Mucosa of gallbladder (tissue), 1 donor: ENCODE results near the gene STK40. TPM values are rescaled to one million over a fixed set of nuclear protein-coding genes. Genes with fewer than 3 reads are reported as not detected.

Source experiments
- DNase-seq: peaks from one replicate; pipeline ENCODE4 v3.0.0-alpha.2; 2020; ENCODE audit warnings: low spot score
- total RNA-seq: library from RNA; stranded (reverse); gene quantifications from one replicate; pipeline ENCODE4 v1.2.1, GENCODE V29; 2021
- donor health status: DM: no; HTN: no; CAD: no.

Gene STK40
- total RNA-seq = 61.2 TPM

- peak; percentile 99 for DNase-seq
Measured at GRCh38 chr1:36385410-36386264, at the start of gene STK40. Gene STK40 (minus strand): TSS chr1:36385924. CDS start chr1:36361332, 24,592 bp downstream.

DNA sequence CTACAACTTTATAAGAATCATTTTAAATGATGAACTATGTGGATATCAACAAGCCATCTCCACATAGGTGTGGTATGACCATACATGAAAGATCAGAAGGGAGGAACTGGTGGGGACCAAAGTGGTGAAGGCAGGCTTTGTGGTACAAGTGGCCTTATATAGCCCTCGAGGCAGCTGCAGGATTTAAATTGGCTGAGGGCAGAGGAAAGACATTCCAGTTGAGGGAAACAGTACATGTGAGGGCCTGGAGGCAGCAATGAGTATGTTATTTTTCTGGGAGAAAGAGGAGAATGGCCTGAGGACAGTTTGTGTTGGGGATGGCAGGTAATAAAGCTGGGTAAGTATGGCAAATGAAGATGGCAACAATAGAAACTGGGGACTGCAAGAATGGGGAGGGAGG lies 47.4 kb upstream of the STK40 start:
- no peak for DNase-seq

DNA sequence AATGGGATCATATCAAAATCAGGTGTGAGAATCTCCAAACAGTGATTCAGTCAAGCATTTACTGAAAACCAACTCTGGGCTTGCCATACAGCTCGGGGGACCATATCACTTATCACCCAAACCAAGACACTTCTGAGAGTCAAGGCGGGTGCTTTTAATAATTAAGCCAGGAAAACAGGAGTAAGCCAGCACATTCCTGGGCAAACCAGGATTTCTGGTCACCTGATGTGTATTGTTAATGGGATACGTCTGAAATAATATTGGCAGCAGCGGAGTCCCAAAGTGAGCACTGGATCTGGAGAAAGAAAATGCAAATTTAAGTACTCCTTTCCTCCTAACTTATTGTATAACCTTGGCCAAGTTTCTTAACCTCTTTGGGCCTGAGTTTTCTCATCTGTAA lies 46.9 kb upstream of the STK40 start:
- DNase-seq = peak; percentile 51

GRCh38 chr1:36425791-36426190 lies 40.1 kb upstream of the STK40 start:
- DNase-seq = no peak

DNA sequence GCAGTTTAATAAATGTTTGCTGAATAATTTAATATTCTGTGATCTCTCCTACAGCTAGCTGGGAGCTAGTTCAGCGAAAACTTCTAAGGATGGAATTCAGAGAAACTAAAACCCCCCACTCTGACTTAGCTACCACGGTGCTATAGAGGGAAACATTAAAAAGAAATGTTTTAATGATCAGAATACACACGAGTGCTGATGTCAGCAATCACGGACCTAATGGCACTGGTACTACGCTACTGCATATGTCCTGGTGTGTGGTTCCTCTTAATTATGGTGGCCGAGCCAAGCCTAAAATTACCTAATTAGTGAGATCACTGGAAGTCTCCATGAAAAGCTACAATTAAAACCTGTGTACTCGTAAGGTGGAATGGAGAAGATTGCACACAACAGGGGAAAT lies 35.9 kb upstream of the STK40 start:
- no peak for DNase-seq

- DNase-seq = peak; percentile 91
Measured at GRCh38 chr1:36420836-36421317, 35.2 kb upstream of the STK40 start.

- DNase-seq = no peak
Measured at GRCh38 chr1:36420409-36420808, 34.7 kb upstream of the STK40 start.

DNA sequence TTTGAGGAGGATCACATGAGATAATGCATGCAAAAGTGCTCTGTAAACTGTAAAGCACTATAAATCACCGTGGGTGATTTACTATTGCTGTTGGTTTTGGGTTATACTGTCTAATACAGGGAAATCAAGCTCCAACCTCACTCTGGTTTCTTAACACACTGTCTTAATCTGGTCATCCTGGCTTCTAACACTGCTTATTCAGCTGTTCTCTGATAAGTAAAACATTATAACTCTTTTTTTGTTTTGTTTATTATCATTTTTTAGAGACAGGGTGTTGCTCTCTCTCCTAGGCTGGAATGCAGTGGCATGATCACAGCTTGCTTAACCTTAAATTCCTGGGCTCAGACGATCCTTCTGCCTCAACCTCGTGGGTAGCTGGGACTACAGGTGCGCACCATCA lies 33.8 kb upstream of the STK40 start:
- no peak for DNase-seq

- no peak for DNase-seq
Measured at GRCh38 chr1:36419140-36419539, 33.4 kb upstream of the STK40 start.

GRCh38 chr1:36417931-36418330 lies 32.2 kb upstream of the STK40 start:
- DNase-seq = no peak

DNA sequence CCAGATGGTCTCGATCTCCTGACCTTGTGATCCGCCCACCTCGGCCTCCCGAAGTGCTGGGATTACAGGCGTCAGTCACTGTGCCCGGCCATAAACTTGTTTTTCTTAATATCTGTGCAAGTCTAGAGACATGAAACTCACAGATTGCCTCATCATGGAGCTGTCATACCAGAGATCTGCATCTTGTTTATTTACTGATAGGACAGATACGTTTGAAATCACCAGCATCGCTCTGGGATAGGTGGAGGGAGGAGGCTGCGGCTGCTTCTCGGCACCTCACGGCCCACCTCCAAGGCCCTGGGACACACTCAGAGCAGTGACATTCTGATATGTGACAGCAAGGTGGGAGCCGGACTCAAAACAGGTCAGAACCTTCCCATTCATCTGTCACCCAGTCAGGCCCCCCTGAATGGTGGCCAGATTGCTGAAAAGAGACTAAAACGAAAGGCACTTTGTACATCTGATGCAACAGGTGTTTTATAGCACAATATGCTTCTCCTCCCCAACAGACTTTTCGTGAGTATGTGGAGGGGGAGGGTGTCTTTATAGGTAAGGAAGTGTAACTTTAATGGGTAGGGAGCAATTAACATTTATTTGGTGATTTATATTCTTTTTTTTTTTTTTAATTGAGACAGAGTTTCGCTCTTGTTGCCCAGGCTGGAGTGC lies 30.1 kb upstream of the STK40 start:
- DNase-seq = no peak

DNA sequence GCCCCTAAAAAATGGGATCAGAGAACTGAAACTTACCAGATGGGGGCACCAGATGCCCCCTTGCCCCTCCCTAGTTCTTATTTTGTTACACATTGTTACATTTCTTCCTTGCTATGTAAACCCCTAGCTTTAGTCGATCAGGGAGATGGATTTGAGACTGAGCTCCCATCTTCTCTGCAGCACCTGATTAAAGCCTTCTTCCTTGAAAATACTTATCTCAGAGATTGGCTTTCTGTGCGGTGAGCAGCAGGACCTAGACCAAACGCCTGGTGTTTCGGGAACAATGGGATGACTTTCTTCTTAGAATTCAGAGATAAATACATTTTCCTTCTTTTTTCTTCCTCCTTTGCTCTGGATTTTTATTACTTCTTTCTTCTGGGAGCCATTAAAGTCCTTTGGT lies 28.7 kb upstream of the STK40 start:
- DNase-seq = no peak

DNA sequence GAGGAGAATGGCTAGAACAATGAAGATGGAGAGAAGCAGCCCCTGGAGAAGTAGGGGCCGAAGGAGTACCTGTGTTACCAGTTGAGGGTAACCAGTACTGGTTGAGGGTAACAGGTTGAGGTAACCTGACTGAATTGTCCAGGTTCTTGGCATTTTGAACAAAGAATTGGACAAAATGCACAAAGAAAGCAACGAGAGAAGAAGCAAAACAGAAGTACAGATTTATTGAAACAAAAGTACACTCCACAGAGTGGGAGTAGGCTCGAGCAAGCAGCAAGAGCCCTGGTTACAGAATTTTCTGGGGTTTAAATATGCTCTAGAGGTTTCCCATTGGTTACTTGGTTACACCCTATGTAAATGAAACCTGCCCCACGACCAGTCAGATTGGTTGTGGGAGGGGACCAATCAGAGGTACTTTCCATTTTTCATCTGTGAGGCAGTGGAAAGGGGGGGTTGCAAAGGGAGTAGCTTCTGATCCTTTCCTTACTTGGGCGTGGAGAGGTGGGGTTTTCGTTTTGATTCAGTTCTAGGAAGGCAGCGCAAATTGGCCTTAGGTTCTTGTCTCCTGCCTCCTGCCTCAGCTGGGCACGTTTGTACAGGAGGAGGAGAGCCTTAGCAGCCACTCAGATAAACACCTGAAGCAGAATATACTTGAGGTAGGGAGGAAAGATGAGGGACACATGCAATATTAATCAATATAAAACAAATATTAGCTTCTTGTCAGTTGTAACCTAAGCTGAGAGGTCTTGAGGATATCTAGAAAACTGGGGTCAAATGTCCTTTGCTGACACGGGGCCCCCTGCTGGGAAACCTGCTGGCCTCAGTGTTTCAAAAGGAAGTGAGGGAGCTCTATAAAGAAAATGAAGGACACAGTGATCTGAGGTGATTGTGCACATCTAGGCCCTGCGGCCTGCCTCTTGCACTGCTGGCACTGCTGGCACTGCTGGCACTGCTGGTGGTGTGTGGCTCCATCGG lies 26.2 kb upstream of the STK40 start:
- peak; percentile 28 for DNase-seq

- DNase-seq = no peak
Measured at GRCh38 chr1:36408479-36408878, 22.8 kb upstream of the STK40 start.

DNA sequence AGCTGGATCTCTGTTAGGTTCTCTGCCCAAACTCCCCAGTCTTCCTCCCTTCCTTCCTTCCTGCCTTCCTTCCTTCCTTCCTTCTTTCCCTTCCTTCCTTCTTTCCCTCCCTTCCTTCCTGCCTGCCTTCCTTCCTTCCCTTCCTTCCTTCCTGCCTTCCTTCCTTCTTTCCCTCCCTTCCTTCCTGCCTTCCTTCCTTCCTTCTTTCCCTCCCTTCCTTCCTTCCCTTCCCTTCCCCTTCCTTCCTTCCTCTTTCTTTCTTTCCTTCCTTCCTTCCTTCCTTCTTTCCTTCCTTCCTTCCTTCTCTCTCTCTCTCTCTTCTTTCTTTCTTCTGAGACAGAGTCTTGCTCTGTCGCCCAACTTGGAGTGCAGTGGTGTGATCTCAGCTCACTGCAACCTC lies 20.7 kb upstream of the STK40 start:
- DNase-seq = no peak

DNA sequence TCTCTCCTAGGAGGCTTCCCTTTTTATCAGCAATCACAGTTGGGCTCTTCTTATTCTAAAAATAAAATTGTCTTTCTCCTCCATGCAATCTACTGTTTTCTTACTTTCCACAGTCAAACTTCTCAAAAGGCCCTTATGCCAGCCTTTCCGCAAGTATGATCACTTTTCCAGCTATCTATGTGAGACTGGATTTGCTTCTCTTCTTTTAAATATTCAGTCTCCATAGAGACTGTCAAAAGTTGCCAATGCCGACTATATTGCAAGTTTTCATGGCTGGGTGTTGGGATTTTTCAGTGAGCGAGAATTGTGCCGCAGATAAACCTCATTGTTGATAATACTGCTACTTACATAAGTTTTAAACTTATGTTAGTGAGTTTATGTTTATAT lies 16.8 kb upstream of the STK40 start:
- DNase-seq = no peak

DNA sequence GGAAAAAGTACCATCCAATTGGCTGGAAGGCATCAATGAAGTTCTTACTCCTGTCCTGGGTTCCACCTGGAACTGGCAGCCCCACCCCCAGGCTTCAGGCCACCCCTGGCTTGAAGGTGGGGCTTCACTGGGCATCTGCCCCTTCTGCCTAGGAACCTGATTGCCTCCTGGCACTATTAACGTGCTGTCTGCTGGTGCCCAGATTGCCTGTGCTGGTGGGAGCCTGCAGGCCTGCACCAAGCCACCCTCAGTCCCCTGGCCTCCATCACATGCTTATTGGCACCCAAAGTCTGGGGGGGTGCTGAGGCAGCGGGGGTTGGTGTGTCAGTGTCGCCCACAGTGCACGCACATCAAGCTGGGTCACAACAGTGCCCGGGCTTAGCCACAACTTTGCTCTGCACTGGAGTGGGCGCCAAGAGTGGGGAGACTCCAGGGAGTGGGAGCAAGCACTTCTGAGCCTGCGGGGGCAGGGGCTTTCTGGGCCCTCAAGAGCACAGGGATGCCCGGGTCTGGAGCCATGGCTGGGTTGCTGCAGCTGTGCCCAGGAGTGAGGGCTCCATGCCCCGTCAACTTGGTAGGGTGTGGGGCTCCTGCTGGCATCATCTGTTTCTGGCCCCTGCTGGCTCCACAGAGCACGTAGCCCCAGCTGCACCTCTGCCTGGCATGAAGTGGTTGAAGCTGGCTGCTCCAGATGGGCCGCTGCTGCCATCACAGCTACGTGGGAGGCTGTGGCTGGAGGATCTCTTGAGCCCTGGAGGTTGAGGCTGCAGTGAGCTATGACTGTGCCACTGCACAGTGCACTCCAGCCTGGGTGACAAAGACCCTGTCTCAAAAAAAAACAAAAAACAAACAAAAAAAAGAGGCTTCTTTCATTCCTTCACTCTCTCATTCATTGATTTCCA lies 16.1 kb upstream of the STK40 start:
- no peak for DNase-seq

GRCh38 chr1:36400825-36401601 lies 15.3 kb upstream of the STK40 start:
- DNase-seq = peak; percentile 67

DNA sequence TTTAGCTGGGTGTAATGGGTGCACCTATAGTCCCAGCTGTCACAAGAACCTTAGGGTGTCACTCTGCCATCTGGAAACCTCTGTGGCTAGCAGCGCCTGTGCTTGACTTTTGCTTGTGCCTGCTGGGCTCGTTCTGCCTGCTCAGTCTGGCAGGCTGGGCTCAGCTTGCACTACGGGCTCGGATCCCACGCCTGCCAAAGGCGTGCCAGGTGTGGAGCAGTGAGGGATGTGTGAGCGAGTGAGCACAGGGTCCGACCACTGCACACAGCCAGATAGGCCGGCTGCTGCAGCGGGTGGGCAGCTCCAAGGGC lies 14.7 kb upstream of the STK40 start:
- no peak for DNase-seq

- no peak for DNase-seq
Measured at GRCh38 chr1:36398370-36398977, 12.8 kb upstream of the STK40 start.
